Heart right ventricle (tissue), 16 donors: Measurements from ENCODE around the gene SRCAP. TPM values are rescaled to one million over a fixed set of nuclear protein-coding genes. Genes with fewer than 3 reads are reported as not detected.

Experiments
- ATAC-seq, 8 donors: fragments of 200-7000 bp; cut with Tn5 transposase; one replicate each; pipeline ENCODE4 v1.9.1; 2020; ENCODE audit warnings: mild to moderate bottlenecking in 8 of 8, moderate library complexity in 8 of 8, moderate number of reproducible peaks in 1 of 8
- DNase-seq, 2 donors: peaks; one replicate each; pipeline ENCODE4 v3.0.0-alpha.2; 2020
- H3K27ac ChIP-seq, 10 donors: fragments of 200-600 bp; sonication (generic) in 2 of 10; one replicate each; pipeline versions ENCODE4 v1.5.0 to v1.8.0; 2020 to 2022; ENCODE audit warnings: mild to moderate bottlenecking in 3 of 10
- H3K27me3 ChIP-seq, 7 donors: fragments of 200-600 bp; one replicate each; pipeline ENCODE4 v1.8.0; 2021 to 2022; ENCODE audit warnings: mild to moderate bottlenecking in 2 of 7
- H3K36me3 ChIP-seq, 9 donors: fragments of 200-600 bp; sonication (generic) in 1 of 9; one replicate each; pipeline versions ENCODE4 v1.5.0 to v1.8.0; 2020 to 2022; ENCODE audit warnings: mild to moderate bottlenecking in 2 of 9
- H3K4me1 ChIP-seq, 9 donors: fragments of 200-600 bp; sonication (generic) in 1 of 9; one replicate each; pipeline versions ENCODE4 v1.5.0 to v1.8.0; 2020 to 2022; ENCODE audit warnings: mild to moderate bottlenecking in 4 of 9
- H3K4me3 ChIP-seq, 10 donors: fragments of 200-600 bp; sonication (generic) in 2 of 10; one replicate each; pipeline versions ENCODE4 v1.5.0 to v1.8.0; 2020 to 2022; ENCODE audit warnings: mild to moderate bottlenecking in 7 of 10, moderate library complexity in 2 of 10
- H3K9me3 ChIP-seq, 11 donors: fragments of 200-600 bp in 10 of 11; sonication (generic) in 2 of 11; one replicate each; pipeline versions ENCODE4 v1.5.0 to v1.8.0; 2013 to 2022; ENCODE audit warnings: mild to moderate bottlenecking in 2 of 11, control low read depth in 1 of 11, moderate library complexity in 1 of 11
- CTCF ChIP-seq, 9 donors: fragments of 200-600 bp; sonication (generic) in 2 of 9; IDR thresholded peaks; one replicate each; pipeline versions ENCODE4 v1.5.0 to v1.8.0; 2021 to 2022; ENCODE audit warnings: antibody characterized with exemption in 9 of 9, mild to moderate bottlenecking in 5 of 9, moderate library complexity in 1 of 9
- WGBS, 2 donors: extraction: QIAGEN DNeasy Blood & Tissue Kit; methylation state at CpG; one replicate each; pipeline ENCODE4 v1.1.7; 2013; ENCODE audit warnings: inconsistent platforms in 1 of 2; 5-methylcytosine and 5-hydroxymethylcytosine counted together
- intact Hi-C, 10 donors: fragments of 100-400 bp; cut with DNase I; formaldehyde crosslinking; loops; one replicate each; pipeline versions ENCODE4 v1.11.1 to v1.14.2; 2022
- polyA plus RNA-seq, 2 donors: library from polyadenylated mRNA; stranded (reverse); fragments of 200-250 nt; gene quantifications; one replicate each; pipeline ENCODE4 v1.2.3, GENCODE V29; 2013
- total RNA-seq, 10 donors: library from RNA; stranded (reverse); fragmentation: NEBNext Ultra II Directional in 3 of 10; extraction: Animal tissue kit (Norgen Biotek cat#: 25700) in 3 of 10; gene quantifications; one replicate each; pipeline versions ENCODE4 v1.2.1 to v1.2.4, GENCODE V29; 2021 to 2023
- donor health status: Arrhythmogenic right ventricular cardiomyopathy.
- donor health status: ischemic (EF 13 %, LVEDD 7.1; RV severe dilation, severe dysfunction).
- donor health status: healthy with polysubstance abuse.
- donor health status: DM: no; HTN: yes; CAD: no.
- donor health status: DM: no; HTN: no; CAD: no.
- donor health status: ischemic (EF 25% LVEDD 6.9; RV normal size, moderate dysfunction).
- donor health status: ischemic (EF 25% LVEDD 5.7; RV mildly dilated, moderate dysfunction).
- donor health status: healthy.
- donor health status: DM: yes; HTN: yes; CAD: no.
- donor health status: Ischemic cardiomyopathy.
- donor health status: ischemic (EF 35%, LVEDD 5.7; RV mildly dilated, moderate dysfunction).
- donor health status: nonischemic (EF 11% LVEDD 7.7; RV severe dilation, severe dysfunction).
- donor health status: DM: yes; HTN: yes; CAD: no.
- donor health status: PGD.
- donor health status: ischemic (EF 29% LVEDD 5.4; RV normal size, mild dysfunction).
- donor health status: nonischemic (EF 23%, LVEDD 6.1; RV moderate dilation, normal function).

Gene SRCAP
- total and polyA plus RNA-seq, 12 donors: 2.6 to 60.6 (median 45.4) TPM

DNA sequence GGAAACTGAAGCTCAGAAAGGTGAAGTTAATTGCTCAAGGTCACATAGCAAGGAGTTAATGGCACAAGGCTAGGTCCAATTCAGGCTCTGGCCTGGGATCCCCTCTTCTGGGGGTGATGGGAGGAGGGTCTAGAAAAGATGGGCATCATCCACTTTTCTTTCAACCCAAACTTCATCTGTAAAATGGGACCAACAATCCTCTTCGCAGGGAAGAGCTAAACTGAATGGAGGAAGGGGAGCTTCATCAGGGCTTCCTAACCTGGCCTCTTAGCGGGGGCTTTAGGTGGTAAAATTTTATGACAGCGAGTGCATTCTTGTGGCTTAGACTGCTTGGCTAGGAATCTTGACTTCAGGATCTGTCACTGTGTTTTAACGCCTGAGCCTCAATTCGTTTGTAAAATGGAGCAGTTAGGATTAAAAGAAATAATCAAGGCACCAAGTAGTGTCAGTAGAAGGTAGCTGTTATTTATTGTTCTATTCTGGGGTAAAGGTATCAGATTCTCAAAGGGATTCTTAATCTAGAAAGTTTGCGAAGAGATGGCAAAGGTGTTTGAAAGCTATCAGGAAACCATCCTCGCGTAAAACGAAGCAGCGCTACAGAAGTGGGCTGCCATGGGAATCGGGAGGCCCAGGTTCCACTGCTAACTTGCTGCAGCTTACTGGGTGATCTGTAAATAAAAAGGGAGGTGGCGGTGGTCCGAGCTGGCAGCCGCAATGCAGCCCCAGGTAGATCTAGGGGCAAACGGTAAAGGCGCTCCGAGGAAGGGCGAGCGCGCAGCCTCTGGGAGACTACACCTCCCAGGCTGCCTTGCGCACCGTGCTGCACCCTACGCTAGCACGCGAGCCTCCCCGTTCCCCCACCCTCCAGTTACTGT is 1.5 kb upstream of the SRCAP start:
- no peaks in the 10 kb centered on the region for H3K27me3 ChIP-seq
- H3K4me3 ChIP-seq: peak overlapping the region in 9 of 10 donors; percentile 84 to 100 (median 95)
- H3K9me3 ChIP-seq: no peaks in the 10 kb centered on the region
- DNase-seq (no peak), ATAC-seq (peak; percentile 92 to 97 (median 95))
- 13 to 14% methylated on average over 26 of the region's 26 CpGs for whole genome bisulfite sequencing, 2 donors
- H3K27ac ChIP-seq: peak overlapping the region; percentile 97 to 100 (median 100)
- H3K4me1 ChIP-seq: peaks cover 0 to 48% (median 31%) of the 10 kb centered on the region in 9 donors
- peaks cover 0 to 28% (median 18%) of the 10 kb centered on the region in 9 donors for H3K36me3 ChIP-seq
- intact Hi-C loops: loop anchor here in 4 of 10 donors (1.0 to 10.0 kb wide), 5 partner anchors 39 to 165 kb away; partner anchors contain the start of genes FBRS (in 4 of the 4), PHKG2 (in 1 of the 4) and ZNF747 (in 1 of the 4)
- TF ChIP-seq CTCF (IDR thresholded peaks at IDR 0.05): no peak

GRCh38 chr16:30698139-30698815 is 694 bp upstream of the SRCAP start:
- intact Hi-C loops: loop anchor here in 4 of 10 donors (1.0 to 10.0 kb wide), 5 partner anchors 39 to 166 kb away; partner anchors contain the start of genes FBRS (in 4 of the 4), PHKG2 (in 1 of the 4) and ZNF747 (in 1 of the 4)
- WGBS, 2 donors: 0% methylated on average over 61 to 76 of the region's 76 CpGs

GRCh38 chr16:30699615-30700099 is 686 bp downstream of the SRCAP start:
- no peak for DNase-seq
- Histone ChIP-seq H3K4me1 (peaks cover 0 to 36% (median 31%) of the 10 kb centered on the region in 9 donors), H3K36me3 (peaks cover 5 to 49% (median 39%) of the 10 kb centered on the region in 9 donors), H3K27ac (peak overlapping the region in 9 of 10 donors; percentile 97 to 100 (median 100)), H3K27me3 (no peaks in the 10 kb centered on the region), H3K9me3 (no peaks in the 10 kb centered on the region), H3K4me3 (peak overlapping the region; percentile 24 to 100 (median 94))
- 43% methylated on average over 8 of the region's 8 CpGs for WGBS, 2 donors
- no peak for ATAC-seq
- no peak for TF ChIP-seq CTCF (IDR thresholded peaks at IDR 0.05)
- intact Hi-C loops: loop anchor here in 5 of 10 donors (2.0 to 10.0 kb wide), 6 partner anchors 41 to 167 kb away; partner anchors contain the start of genes FBRS (in 2 of the 5), CFAP119 (in 1 of the 5), PHKG2 (in 1 of the 5) and RNF40 (in 1 of the 5)

More at GRCh38 chr16:30698139-30698815, 694 bp upstream of the SRCAP start:
- ATAC-seq: peak; percentile 86 to 94 (median 90)
- no peak for TF ChIP-seq CTCF (IDR thresholded peaks at IDR 0.05)
- peak overlapping the region; percentile 97 to 100 (median 100) for H3K27ac ChIP-seq
- peak overlapping the region; percentile 84 to 100 (median 94) for H3K4me3 ChIP-seq
- no peaks in the 10 kb centered on the region for H3K27me3 ChIP-seq
- H3K9me3 ChIP-seq: no peaks in the 10 kb centered on the region
- DNase-seq: peak; percentile 99
- H3K4me1 ChIP-seq: peaks cover 0 to 43% (median 31%) of the 10 kb centered on the region in 9 donors
- peaks cover 0 to 36% (median 25%) of the 10 kb centered on the region in 9 donors for H3K36me3 ChIP-seq
